HepG2 (cell line): ENCODE results near the gene EPHA10. TPM values are rescaled to one million over a fixed set of nuclear protein-coding genes. Genes with fewer than 3 reads are reported as not detected.

ENCODE experiments used
- AGO1 ChIP-seq: fragments of 200-400 bp; formaldehyde crosslinking; IDR thresholded peaks from 2 replicates; pipeline ENCODE4 v1.6.1; 2017; ENCODE audit warnings: mild to moderate bottlenecking, low read depth, low read length, moderate library complexity; ENCODE audit not compliant: poor library complexity, severe bottlenecking
- AHDC1 ChIP-seq: sonication (generic); formaldehyde crosslinking; IDR thresholded peaks from 2 replicates; pipeline ENCODE4 v1.5.1; 2020; ENCODE audit warnings: mild to moderate bottlenecking, missing genetic modification reagents, borderline replicate concordance
- CAMTA2 ChIP-seq: sonication (generic); formaldehyde crosslinking; IDR thresholded peaks from 2 replicates; pipeline ENCODE4 v1.4.0; 2020; ENCODE audit warnings: mild to moderate bottlenecking, missing genetic modification reagents, borderline replicate concordance
- CENPBD1 ChIP-seq: sonication (generic); formaldehyde crosslinking; IDR thresholded peaks from 2 replicates; pipeline ENCODE4 v1.8.0; 2022; ENCODE audit warnings: missing genetic modification reagents, low read depth, mild to moderate bottlenecking, borderline replicate concordance
- CENPX ChIP-seq: sonication (generic); formaldehyde crosslinking; IDR thresholded peaks from 2 replicates; pipeline ENCODE4 v1.9.0; 2021; ENCODE audit warnings: mild to moderate bottlenecking, missing genetic modification reagents, moderate library complexity
- MTA3 ChIP-seq: sonication (generic); formaldehyde crosslinking; IDR thresholded peaks from 2 replicates; pipeline ENCODE4 v1.4.0; 2020; ENCODE audit warnings: missing genetic modification reagents
- NCOA2 ChIP-seq: sonication (generic); formaldehyde crosslinking; IDR thresholded peaks from 2 replicates; pipeline ENCODE4 v1.8.0; 2022; ENCODE audit warnings: inconsistent platforms
- ONECUT2 ChIP-seq: sonication (generic); formaldehyde crosslinking; IDR thresholded peaks from 2 replicates; pipeline ENCODE4 v1.4.0; 2020; ENCODE audit warnings: missing genetic modification reagents
- REPIN1 ChIP-seq: sonication (generic); formaldehyde crosslinking; IDR thresholded peaks from 2 replicates; pipeline ENCODE4 v1.8.0; 2022; ENCODE audit warnings: missing genetic modification reagents, low read depth, mild to moderate bottlenecking, borderline replicate concordance
- RFX5 ChIP-seq: IDR thresholded peaks from 2 replicates; pipeline ENCODE4 v1.6.1; 2011; ENCODE audit warnings: low read depth, low read length, improper control_type of control experiment
- SALL2 ChIP-seq: sonication (generic); formaldehyde crosslinking; IDR thresholded peaks from 2 replicates; pipeline ENCODE4 v1.8.1; 2023; ENCODE audit warnings: mild to moderate bottlenecking, missing genetic modification reagents, inconsistent platforms
- SOX6 ChIP-seq, 2 experiments: fragments of 450-650 bp in 1 of 2; sonication (generic) in 1 of 2; formaldehyde crosslinking in 1 of 2; IDR thresholded peaks; 2 replicates each; pipeline versions ENCODE4 v1.4.0 to v1.6.1; 2017 to 2020; ENCODE audit warnings: antibody characterized with exemption in 1 of 2, mild to moderate bottlenecking in 1 of 2, missing genetic modification reagents in 1 of 2
- USF2 ChIP-seq, 2 experiments: sonication (generic) in 1 of 2; formaldehyde crosslinking in 1 of 2; IDR thresholded peaks; 2 replicates each; pipeline versions ENCODE4 v1.5.1 to v1.6.1; 2011 to 2020; ENCODE audit warnings: borderline replicate concordance in 1 of 2, low read depth in 1 of 2, low read length in 1 of 2, mild to moderate bottlenecking in 1 of 2, missing genetic modification reagents in 1 of 2, moderate library complexity in 1 of 2
- ZBTB39 ChIP-seq: sonication (generic); formaldehyde crosslinking; IDR thresholded peaks from 2 replicates; pipeline ENCODE4 v1.5.0; 2020; ENCODE audit warnings: missing genetic modification reagents
- ZFP62 ChIP-seq: sonication (generic); formaldehyde crosslinking; IDR thresholded peaks from 2 replicates; pipeline ENCODE4 v1.4.0; 2020; ENCODE audit warnings: missing genetic modification reagents
- ZNF567 ChIP-seq: sonication (generic); formaldehyde crosslinking; IDR thresholded peaks from 2 replicates; pipeline ENCODE4 v1.8.1; 2023; ENCODE audit warnings: mild to moderate bottlenecking, missing genetic modification reagents, borderline replicate concordance
- ZNF703 ChIP-seq: sonication (generic); formaldehyde crosslinking; IDR thresholded peaks from 2 replicates; pipeline ENCODE4 v1.5.1; 2020; ENCODE audit warnings: missing genetic modification reagents, mild to moderate bottlenecking, moderate library complexity, borderline replicate concordance
- polyA plus RNA-seq, 8 experiments: library from polyadenylated mRNA; depleted of rRNA in 3 of 8; stranded (reverse) in 7 of 8; unstranded in 1 of 8; fragments of >200 nt; fragmentation: Illumina TruSeq in 4 of 8; extraction: Trizol in 4 of 8; gene quantifications; 2 replicates each; pipeline versions ENCODE4 v1.2.1 to v1.2.3, GENCODE V29; 2011 to 2016; ENCODE audit warnings: low read depth in 4 of 8, missing spikeins in 1 of 8, mixed read lengths in 1 of 8; ENCODE audit not compliant: insufficient read depth in 1 of 8
- total RNA-seq, 5 experiments: library from RNA; depleted of rRNA; stranded (reverse); fragments of >200 nt; fragmentation: Illumina TruSeq; extraction: Trizol; gene quantifications; 2 replicates each; pipeline ENCODE4 v1.2.3, GENCODE V29; 2016; ENCODE audit warnings: low read depth in 1 of 5

EPHA10 gene
- total and polyA plus RNA-seq, 2 of the 13 experiments (the other 11 are each of a cell fraction or from before 2014, with no cell fraction given), result 0.11 to 0.58 TPM

- no peak for TF ChIP-seq AHDC1
- TF ChIP-seq CAMTA2 (CRISPR knock-in tag), result no peak
- TF ChIP-seq SALL2, result peak; percentile 45; the same call in 1 of the 2 replicates
- no peak for TF ChIP-seq AGO1
- peak; percentile 59; the same call in 1 of the 2 replicates for TF ChIP-seq RFX5
- TF ChIP-seq ZFP62 (CRISPR knock-in tag), result no peak
- TF ChIP-seq MTA3 (CRISPR knock-in tag), result no peak
- TF ChIP-seq CENPBD1 (CRISPR knock-in tag), result no peak
- TF ChIP-seq SOX6 (IDR thresholded peaks at IDR 0.05), result no peak
- peak; percentile 10; the same call in 1 of the 2 replicates for TF ChIP-seq SOX6 (CRISPR knock-in tag; IDR thresholded peaks at IDR 0.05)
- no peak for TF ChIP-seq USF2 (IDR thresholded peaks at IDR 0.05; ENCODE audit: low read depth, low read length)
- TF ChIP-seq USF2 (CRISPR knock-in tag; IDR thresholded peaks at IDR 0.05; ENCODE audit: borderline replicate concordance), result no peak
- TF ChIP-seq CENPX (CRISPR knock-in tag), result no peak
- TF ChIP-seq REPIN1 (CRISPR knock-in tag), result no peak
- 0 out of 2 replicates have a peak, but pooled peaks have one; percentile 21 for TF ChIP-seq ONECUT2 (CRISPR knock-in tag)
- no peak for TF ChIP-seq NCOA2 (CRISPR knock-in tag)
- no peak for TF ChIP-seq ZBTB39 (CRISPR knock-in tag)
- TF ChIP-seq ZNF703 (CRISPR knock-in tag), result no peak
- TF ChIP-seq ZNF567, result no peak
Measured at GRCh38 chr1:37692078-37692833, 72.7 kb downstream of the EPHA10 start, which contains the start of gene CDCA8 (continued).
